ENCODE measurements around the gene CPSF7. TPM values are rescaled to one million over a fixed set of nuclear protein-coding genes. Genes with fewer than 3 reads are reported as not detected.

The CPSF7 gene
- polyA plus RNA-seq, 1 experiment, result 36.2 TPM

GRCh38 chr11:61415381-61415780 is 14.4 kb downstream of the CPSF7 start:
- DNase-seq (ENCODE audit: low read depth), result no peak
- POLR2A ChIA-PET, result no interaction called here
- TF ChIP-seq CTCF (IDR thresholded peaks at IDR 0.05; ENCODE audit: insufficient read depth, low read depth, low read length), result no peak
- CTCF ChIA-PET, result interaction anchor here (0.7 to 1.4 kb wide), 3 partner anchors 14 to 102 kb away, joined by 3 to 5 read pairs (median 3); partner anchors contain the start of genes CPSF7 and SDHAF2
- H3K4me3 ChIP-seq (ENCODE audit: low read depth, low read length), result no peak overlapping the region
- H3K27me3 ChIP-seq (ENCODE audit: control insufficient read depth, insufficient read depth, low read length), result no peaks in the 10 kb centered on the region
- peaks cover 26% of the 10 kb centered on the region for H3K36me3 ChIP-seq (ENCODE audit: control insufficient read depth, insufficient read depth, low read length)

GRCh38 chr11:61414547-61414946 is 15.2 kb downstream of the CPSF7 start:
- no peak for TF ChIP-seq CTCF (IDR thresholded peaks at IDR 0.05; ENCODE audit: insufficient read depth, low read depth, low read length)
- ChIA-PET POLR2A (no interaction called here), CTCF (interaction anchor here (0.7 to 1.4 kb wide), 2 partner anchors 15 to 101 kb away, joined by 3 read pairs; partner anchors contain the start of genes CPSF7 and SDHAF2)
- no peak for DNase-seq (ENCODE audit: low read depth)
- no peak overlapping the region for H3K4me3 ChIP-seq (ENCODE audit: low read depth, low read length)
- peaks cover 29% of the 10 kb centered on the region for H3K36me3 ChIP-seq (ENCODE audit: control insufficient read depth, insufficient read depth, low read length)
- H3K27me3 ChIP-seq (ENCODE audit: control insufficient read depth, insufficient read depth, low read length), result no peaks in the 10 kb centered on the region

GRCh38 chr11:61413496-61413895 is 16.3 kb downstream of the CPSF7 start:
- DNase-seq (ENCODE audit: low read depth), result no peak
- no peaks in the 10 kb centered on the region for H3K27me3 ChIP-seq (ENCODE audit: control insufficient read depth, insufficient read depth, low read length)
- TF ChIP-seq CTCF (IDR thresholded peaks at IDR 0.05; ENCODE audit: insufficient read depth, low read depth, low read length), result no peak
- no peak overlapping the region for H3K4me3 ChIP-seq (ENCODE audit: low read depth, low read length)
- POLR2A ChIA-PET, result interaction anchor here (0.7 kb wide), 1 partner anchor 13 kb away, joined by 11 read pairs; no protein-coding TSS in a partner anchor
- peaks cover 27% of the 10 kb centered on the region for H3K36me3 ChIP-seq (ENCODE audit: control insufficient read depth, insufficient read depth, low read length)
- CTCF ChIA-PET, result interaction anchor here (0.7 to 0.8 kb wide), 3 partner anchors 16 to 33 kb away, joined by 3 to 5 read pairs (median 3); partner anchors contain the start of gene CPSF7

GRCh38 chr11:61411589-61411988 is 18.2 kb downstream of the CPSF7 start:
- Histone ChIP-seq H3K4me3 (ENCODE audit: low read depth, low read length) (no peak overlapping the region), H3K27me3 (ENCODE audit: control insufficient read depth, insufficient read depth, low read length) (no peaks in the 10 kb centered on the region), H3K36me3 (ENCODE audit: control insufficient read depth, insufficient read depth, low read length) (peaks cover 28% of the 10 kb centered on the region)
- ChIA-PET POLR2A (no interaction called here), CTCF (interaction anchor here (1.3 kb wide), 1 partner anchor 75 kb away, joined by 3 read pairs; no protein-coding TSS in a partner anchor)
- no peak for TF ChIP-seq CTCF (IDR thresholded peaks at IDR 0.05; ENCODE audit: insufficient read depth, low read depth, low read length)
- no peak for DNase-seq (ENCODE audit: low read depth)

- CTCF ChIA-PET, result interaction anchor here (1.1 kb wide), 1 partner anchor 14 kb away, joined by 4 read pairs; no protein-coding TSS in a partner anchor
- no peak for DNase-seq (ENCODE audit: low read depth)
Observed at GRCh38 chr11:61406991-61407728, 22.6 kb downstream of the CPSF7 start.

More at GRCh38 chr11:61406991-61407728, 22.6 kb downstream of the CPSF7 start:
- POLR2A ChIA-PET, result no interaction called here
- peaks cover 30% of the 10 kb centered on the region for H3K36me3 ChIP-seq (ENCODE audit: control insufficient read depth, insufficient read depth, low read length)
- no peaks in the 10 kb centered on the region for H3K27me3 ChIP-seq (ENCODE audit: control insufficient read depth, insufficient read depth, low read length)
- no peak overlapping the region for H3K4me3 ChIP-seq (ENCODE audit: low read depth, low read length)
- TF ChIP-seq CTCF (IDR thresholded peaks at IDR 0.05; ENCODE audit: insufficient read depth, low read depth, low read length), result no peak
